ENCODE data around the gene CHMP2A. TPM values are rescaled to one million over a fixed set of nuclear protein-coding genes. Genes with fewer than 3 reads are reported as not detected.

CHMP2A gene
- total and polyA plus RNA-seq, 10 of the 15 experiments (the other 5 are each of a cell fraction or from before 2014, with no cell fraction given): 69.5 to 172 (median 109) TPM

DNA sequence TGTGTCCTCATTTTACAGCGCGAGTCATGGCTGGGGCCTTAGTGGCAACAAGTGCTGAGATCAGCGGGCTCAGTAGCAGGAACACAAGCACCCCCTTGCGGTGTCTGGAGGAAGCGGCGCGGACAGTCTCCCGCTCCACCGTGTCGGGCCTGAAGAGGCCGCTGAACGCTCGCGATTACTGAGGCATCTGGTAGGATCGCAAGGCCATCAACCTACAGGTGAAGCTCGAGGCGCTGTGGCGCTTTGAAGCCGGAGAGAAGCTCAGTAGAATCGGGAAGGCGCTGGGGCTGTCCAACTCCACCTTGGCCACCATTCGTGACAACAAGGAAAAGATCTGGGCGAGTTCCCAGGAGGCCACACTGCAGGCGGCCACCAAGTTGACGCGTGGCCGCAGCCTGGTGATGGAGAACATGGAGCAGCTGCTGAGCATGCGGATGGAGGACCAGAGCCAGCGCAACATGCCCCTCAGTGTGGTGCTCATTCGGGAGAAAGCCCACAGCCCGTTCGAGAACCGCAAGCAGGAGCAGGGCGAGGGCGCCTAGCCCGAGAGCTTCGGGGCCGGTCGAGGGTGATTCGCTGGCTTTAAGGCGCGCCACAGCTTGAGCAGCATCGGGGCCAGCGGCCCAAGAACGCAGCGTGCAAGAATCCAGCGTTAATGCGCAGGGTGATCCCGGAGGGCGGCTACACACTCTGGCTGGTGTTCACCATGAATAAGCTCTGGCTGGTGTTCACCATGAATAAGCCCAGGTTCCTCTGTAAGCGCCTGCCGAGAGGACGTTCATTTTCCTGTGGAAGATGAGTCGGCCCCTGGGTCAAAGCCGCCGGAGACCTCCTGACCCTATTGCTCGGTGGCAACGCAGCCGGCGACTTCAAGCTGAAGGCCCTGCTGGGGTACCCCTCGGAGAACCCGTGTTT lies 26.6 kb upstream of the CHMP2A start:
- Histone ChIP-seq H3K27me3 (replicated peaks in 1 of 2; ENCODE audit: control insufficient read depth in 2 of 2, insufficient read depth in 2 of 2, low read length in 1 of 2) (no peaks in the 10 kb centered on the region), H3K9me3 (replicated peaks; ENCODE audit: control insufficient read depth, insufficient read depth, low read length) (no peaks in the 10 kb centered on the region), H3K4me1 (ENCODE audit: control insufficient read depth, insufficient read depth, low read length) (peaks cover 20% of the 10 kb centered on the region), H3K79me2 (ENCODE audit: control insufficient read depth, insufficient read depth, low read length) (peaks cover 4% of the 10 kb centered on the region), H3K36me3 (ENCODE audit: control insufficient read depth in 2 of 2, insufficient read depth in 2 of 2, low read length in 1 of 2) (peaks cover 0 to 4% of the 10 kb centered on the region in 2 experiments; a peak in 3 of 4 replicates), H4K20me1 (ENCODE audit: control insufficient read depth, insufficient read depth) (no peaks in the 10 kb centered on the region), H3K4me3 (no peak overlapping the region), H3K9ac (ENCODE audit: control insufficient read depth, insufficient read depth, low read length) (no peak overlapping the region), H2AFZ (ENCODE audit: control insufficient read depth, low read depth, low read length) (no peak overlapping the region), H3K4me2 (ENCODE audit: control insufficient read depth, insufficient read depth) (no peak overlapping the region), H3K27ac (ENCODE audit: control insufficient read depth, insufficient read depth) (no peak overlapping the region)
- WGBS (ENCODE audit: insufficient coverage, insufficient replicate concordance, low lambda C conversion rate, missing lambda C conversion rate): 72% methylated on average over 60 of the region's 62 CpGs
- FAIRE-seq (no peak), DNase-seq (ENCODE audit: low read depth, low spot score) (no peak), ATAC-seq (peak; percentile 91)
- intact Hi-C loops (cut with micrococcal nuclease; ENCODE audit: unreplicated experiment) (no loop called here), in situ Hi-C loops (cut with MboI) (no loop called here)
- ChIA-PET CTCF (interaction anchor here (0.5 to 4.7 kb wide), 6 partner anchors 20 to 164 kb away, joined by 3 to 67 read pairs (median 4); partner anchors contain the start of gene ZBTB45), POLR2A (interaction anchor here (0.9 to 4.0 kb wide), 3 partner anchors 61 to 68 kb away, joined by 3 to 24 read pairs (median 4); partner anchors contain the start of gene ZBTB45), SMC1A (ENCODE audit: uncharacterized antibody, unreplicated experiment) (interaction anchor here (1.2 to 4.5 kb wide), 3 partner anchors 23 to 61 kb away, joined by 4 to 43 read pairs (median 4); partner anchors contain the start of genes UBE2M and ZBTB45), RAD21 (ENCODE audit: unreplicated experiment) (interaction anchor here (1.3 to 3.9 kb wide), 4 partner anchors 22 to 68 kb away, joined by 3 to 50 read pairs (median 10); partner anchors contain the start of genes CHMP2A and ZBTB45)
- TF ChIP-seq, protein P1, sequence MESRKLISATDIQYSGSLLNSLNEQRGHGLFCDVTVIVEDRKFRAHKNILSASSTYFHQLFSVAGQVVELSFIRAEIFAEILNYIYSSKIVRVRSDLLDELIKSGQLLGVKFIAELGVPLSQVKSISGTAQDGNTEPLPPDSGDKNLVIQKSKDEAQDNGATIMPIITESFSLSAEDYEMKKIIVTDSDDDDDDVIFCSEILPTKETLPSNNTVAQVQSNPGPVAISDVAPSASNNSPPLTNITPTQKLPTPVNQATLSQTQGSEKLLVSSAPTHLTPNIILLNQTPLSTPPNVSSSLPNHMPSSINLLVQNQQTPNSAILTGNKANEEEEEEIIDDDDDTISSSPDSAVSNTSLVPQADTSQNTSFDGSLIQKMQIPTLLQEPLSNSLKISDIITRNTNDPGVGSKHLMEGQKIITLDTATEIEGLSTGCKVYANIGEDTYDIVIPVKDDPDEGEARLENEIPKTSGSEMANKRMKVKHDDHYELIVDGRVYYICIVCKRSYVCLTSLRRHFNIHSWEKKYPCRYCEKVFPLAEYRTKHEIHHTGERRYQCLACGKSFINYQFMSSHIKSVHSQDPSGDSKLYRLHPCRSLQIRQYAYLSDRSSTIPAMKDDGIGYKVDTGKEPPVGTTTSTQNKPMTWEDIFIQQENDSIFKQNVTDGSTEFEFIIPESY (IDR thresholded peaks at IDR 0.05): peak; percentile 94
- TF ChIP-seq SMC3 (IDR thresholded peaks at IDR 0.05; ENCODE audit: borderline replicate concordance, low read length) (peak; percentile 75), NR2F1 (conservative IDR thresholded peaks at IDR 0.05) (no peak), BACH1 (IDR thresholded peaks at IDR 0.05; ENCODE audit: borderline replicate concordance) (peak; percentile 24; the same call in 1 of the 2 replicates), GABPA (IDR thresholded peaks at IDR 0.05; ENCODE audit: low read depth) (no peak), RFX5 (IDR thresholded peaks at IDR 0.05; ENCODE audit: low read depth, low read length) (no peak)
- TF ChIP-seq, protein P2, sequence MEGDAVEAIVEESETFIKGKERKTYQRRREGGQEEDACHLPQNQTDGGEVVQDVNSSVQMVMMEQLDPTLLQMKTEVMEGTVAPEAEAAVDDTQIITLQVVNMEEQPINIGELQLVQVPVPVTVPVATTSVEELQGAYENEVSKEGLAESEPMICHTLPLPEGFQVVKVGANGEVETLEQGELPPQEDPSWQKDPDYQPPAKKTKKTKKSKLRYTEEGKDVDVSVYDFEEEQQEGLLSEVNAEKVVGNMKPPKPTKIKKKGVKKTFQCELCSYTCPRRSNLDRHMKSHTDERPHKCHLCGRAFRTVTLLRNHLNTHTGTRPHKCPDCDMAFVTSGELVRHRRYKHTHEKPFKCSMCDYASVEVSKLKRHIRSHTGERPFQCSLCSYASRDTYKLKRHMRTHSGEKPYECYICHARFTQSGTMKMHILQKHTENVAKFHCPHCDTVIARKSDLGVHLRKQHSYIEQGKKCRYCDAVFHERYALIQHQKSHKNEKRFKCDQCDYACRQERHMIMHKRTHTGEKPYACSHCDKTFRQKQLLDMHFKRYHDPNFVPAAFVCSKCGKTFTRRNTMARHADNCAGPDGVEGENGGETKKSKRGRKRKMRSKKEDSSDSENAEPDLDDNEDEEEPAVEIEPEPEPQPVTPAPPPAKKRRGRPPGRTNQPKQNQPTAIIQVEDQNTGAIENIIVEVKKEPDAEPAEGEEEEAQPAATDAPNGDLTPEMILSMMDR (IDR thresholded peaks at IDR 0.05 in 2 of 3, conservative IDR thresholded peaks at IDR 0.05 in 1 of 3; ENCODE audit: control insufficient read depth in 2 of 3, extremely low read depth in 1 of 3, insufficient read depth in 1 of 3, low read depth in 3 of 3, low read length in 3 of 3): peak; percentile 70 to 99 (median 87)
- TF ChIP-seq, protein P3, sequence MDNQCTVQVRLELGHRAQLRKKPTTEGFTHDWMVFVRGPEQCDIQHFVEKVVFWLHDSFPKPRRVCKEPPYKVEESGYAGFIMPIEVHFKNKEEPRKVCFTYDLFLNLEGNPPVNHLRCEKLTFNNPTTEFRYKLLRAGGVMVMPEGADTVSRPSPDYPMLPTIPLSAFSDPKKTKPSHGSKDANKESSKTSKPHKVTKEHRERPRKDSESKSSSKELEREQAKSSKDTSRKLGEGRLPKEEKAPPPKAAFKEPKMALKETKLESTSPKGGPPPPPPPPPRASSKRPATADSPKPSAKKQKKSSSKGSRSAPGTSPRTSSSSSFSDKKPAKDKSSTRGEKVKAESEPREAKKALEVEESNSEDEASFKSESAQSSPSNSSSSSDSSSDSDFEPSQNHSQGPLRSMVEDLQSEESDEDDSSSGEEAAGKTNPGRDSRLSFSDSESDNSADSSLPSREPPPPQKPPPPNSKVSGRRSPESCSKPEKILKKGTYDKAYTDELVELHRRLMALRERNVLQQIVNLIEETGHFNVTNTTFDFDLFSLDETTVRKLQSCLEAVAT (IDR thresholded peaks at IDR 0.05): peak; percentile 46; the same call in 1 of the 2 replicates
- TF ChIP-seq, protein P4, sequence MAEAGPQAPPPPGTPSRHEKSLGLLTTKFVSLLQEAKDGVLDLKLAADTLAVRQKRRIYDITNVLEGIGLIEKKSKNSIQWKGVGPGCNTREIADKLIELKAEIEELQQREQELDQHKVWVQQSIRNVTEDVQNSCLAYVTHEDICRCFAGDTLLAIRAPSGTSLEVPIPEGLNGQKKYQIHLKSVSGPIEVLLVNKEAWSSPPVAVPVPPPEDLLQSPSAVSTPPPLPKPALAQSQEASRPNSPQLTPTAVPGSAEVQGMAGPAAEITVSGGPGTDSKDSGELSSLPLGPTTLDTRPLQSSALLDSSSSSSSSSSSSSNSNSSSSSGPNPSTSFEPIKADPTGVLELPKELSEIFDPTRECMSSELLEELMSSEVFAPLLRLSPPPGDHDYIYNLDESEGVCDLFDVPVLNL (IDR thresholded peaks at IDR 0.05; ENCODE audit: low read depth, low read length): no peak
- BruUV-seq (replicated peaks): TSS peak; percentile 33

Data from GM12878 (cell line).